ENCODE results near the gene CASP7.
"Not testable (repeated sequence)": the region's sequence is repeated elsewhere in the genome, so short reads cannot be mapped to it uniquely, and the experiment has no call there.

Gene CASP7

DNA sequence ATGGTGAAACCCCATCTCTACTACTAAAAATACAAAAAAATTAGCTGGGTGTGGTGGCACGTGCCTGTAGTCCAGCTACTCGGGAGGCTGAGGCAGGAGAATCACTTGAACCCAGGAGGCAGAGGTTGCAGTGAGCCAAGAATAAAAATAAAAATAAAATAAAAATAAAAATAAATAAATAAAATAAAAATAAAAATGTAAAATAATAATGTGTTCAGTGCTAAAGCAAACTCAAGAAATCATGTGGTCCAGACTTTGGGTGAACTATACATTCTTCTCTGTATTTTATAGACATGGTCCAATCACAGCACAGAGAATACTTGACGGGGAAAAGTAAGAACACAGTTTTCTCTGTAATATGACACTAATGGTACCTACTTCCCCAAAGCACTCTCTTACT, 27.3 kb upstream of the CASP7 start:
- H3K27me3 ChIP-seq (replicated peaks in 2 of 5; ENCODE audit: control insufficient read depth in 4 of 5, insufficient read depth in 5 of 5, low read length in 4 of 5); CTCF ChIA-PET; H3K4me3 ChIP-seq (ENCODE audit: control insufficient read depth in 1 of 7, extremely low read depth in 1 of 7, insufficient read depth in 4 of 7, low read depth in 2 of 7, low read length in 6 of 7); H3K9me3 ChIP-seq (ENCODE audit: control extremely low read depth in 1 of 5, control insufficient read depth in 4 of 5, insufficient read depth in 2 of 5, low read depth in 1 of 5, low read length in 4 of 5); DNase-seq; H3K36me3 ChIP-seq (ENCODE audit: control insufficient read depth in 4 of 4, insufficient read depth in 4 of 4, low read length in 3 of 4); H3K4me1 ChIP-seq (ENCODE audit: control extremely low read depth in 1 of 4, control insufficient read depth in 4 of 4, insufficient read depth in 4 of 4, low read length in 3 of 4); H3K27ac ChIP-seq (ENCODE audit: insufficient read depth in 1 of 2, low read depth in 1 of 2, low read length in 2 of 2, poor library complexity in 1 of 2, severe bottlenecking in 2 of 2); POLR2A ChIA-PET: not testable (repeated sequence)
- WGBS (ENCODE audit: insufficient coverage) = no CpG with 5 or more reads among the region's 3 CpGs

DNA sequence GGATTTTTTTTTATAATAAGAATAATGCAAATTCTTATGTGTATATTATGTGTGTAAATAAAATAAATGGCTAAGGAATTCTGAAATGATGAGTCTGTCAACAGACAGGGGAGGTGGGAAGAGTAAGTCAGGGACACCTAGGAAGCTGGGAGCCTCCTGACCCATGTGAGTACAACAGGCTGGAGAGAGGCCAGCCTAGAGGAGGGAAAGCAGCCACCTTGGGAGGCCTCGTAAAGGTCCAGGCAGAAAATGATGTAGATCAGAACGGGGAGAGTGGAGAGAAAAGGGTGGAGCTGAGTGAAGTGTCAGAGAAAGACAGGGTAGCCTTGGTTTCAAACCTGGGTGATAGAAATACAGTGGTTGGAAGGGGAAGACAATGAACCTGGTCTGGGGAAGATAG, 22.8 kb upstream of the CASP7 start:
- H3K4me1 ChIP-seq (ENCODE audit: control extremely low read depth in 1 of 4, control insufficient read depth in 4 of 4, insufficient read depth in 4 of 4, low read length in 3 of 4) = no peaks in the 10 kb centered on the region
- peaks cover 0 to 4% (median 0%) of the 10 kb centered on the region in 5 experiments for H3K27me3 ChIP-seq (replicated peaks in 2 of 5; ENCODE audit: control insufficient read depth in 4 of 5, insufficient read depth in 5 of 5, low read length in 4 of 5)
- ChIA-PET POLR2A (no interaction called here), CTCF (no interaction called here)
- H3K4me3 ChIP-seq (ENCODE audit: control insufficient read depth in 1 of 7, extremely low read depth in 1 of 7, insufficient read depth in 4 of 7, low read depth in 2 of 7, low read length in 6 of 7) = no peak overlapping the region
- H3K9me3 ChIP-seq (ENCODE audit: control extremely low read depth in 1 of 5, control insufficient read depth in 4 of 5, insufficient read depth in 2 of 5, low read depth in 1 of 5, low read length in 4 of 5) = no peaks in the 10 kb centered on the region
- WGBS (ENCODE audit: insufficient coverage) = 79% methylated on average over 2 of the region's 2 CpGs
- no peaks in the 10 kb centered on the region for H3K36me3 ChIP-seq (ENCODE audit: control insufficient read depth in 4 of 4, insufficient read depth in 4 of 4, low read length in 3 of 4)
- no peak for DNase-seq
- no peak overlapping the region for H3K27ac ChIP-seq (ENCODE audit: insufficient read depth in 1 of 2, low read depth in 1 of 2, low read length in 2 of 2, poor library complexity in 1 of 2, severe bottlenecking in 2 of 2)

DNA sequence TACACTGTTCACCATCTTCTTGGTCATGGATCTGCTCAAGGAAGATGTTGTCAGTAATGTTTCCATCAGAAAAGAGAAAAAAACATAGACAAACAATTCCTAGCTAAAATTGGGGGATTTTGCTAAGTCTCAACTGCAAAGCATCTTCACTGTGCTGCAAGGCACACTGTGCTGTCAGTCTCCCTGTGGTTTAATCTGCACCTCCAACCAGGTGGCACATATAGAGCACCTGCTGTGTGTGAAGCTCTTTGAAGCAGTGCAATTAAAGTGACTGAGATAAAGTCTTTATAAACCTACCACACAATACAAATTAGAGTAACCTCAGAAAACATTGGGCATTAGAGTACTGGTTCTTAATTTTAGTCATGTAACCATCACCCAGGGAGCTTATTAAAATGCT, 22.2 kb upstream of the CASP7 start:
- Histone ChIP-seq H3K27ac (ENCODE audit: insufficient read depth in 1 of 2, low read depth in 1 of 2, low read length in 2 of 2, poor library complexity in 1 of 2, severe bottlenecking in 2 of 2) (no peak overlapping the region), H3K9me3 (ENCODE audit: control extremely low read depth in 1 of 5, control insufficient read depth in 4 of 5, insufficient read depth in 2 of 5, low read depth in 1 of 5, low read length in 4 of 5) (no peaks in the 10 kb centered on the region), H3K27me3 (replicated peaks in 2 of 5; ENCODE audit: control insufficient read depth in 4 of 5, insufficient read depth in 5 of 5, low read length in 4 of 5) (peaks cover 0 to 4% (median 0%) of the 10 kb centered on the region in 5 experiments), H3K4me3 (ENCODE audit: control insufficient read depth in 1 of 7, extremely low read depth in 1 of 7, insufficient read depth in 4 of 7, low read depth in 2 of 7, low read length in 6 of 7) (no peak overlapping the region), H3K36me3 (ENCODE audit: control insufficient read depth in 4 of 4, insufficient read depth in 4 of 4, low read length in 3 of 4) (no peaks in the 10 kb centered on the region), H3K4me1 (ENCODE audit: control extremely low read depth in 1 of 4, control insufficient read depth in 4 of 4, insufficient read depth in 4 of 4, low read length in 3 of 4) (no peaks in the 10 kb centered on the region)
- ChIA-PET POLR2A (no interaction called here), CTCF (no interaction called here)
- DNase-seq = no peak

DNA sequence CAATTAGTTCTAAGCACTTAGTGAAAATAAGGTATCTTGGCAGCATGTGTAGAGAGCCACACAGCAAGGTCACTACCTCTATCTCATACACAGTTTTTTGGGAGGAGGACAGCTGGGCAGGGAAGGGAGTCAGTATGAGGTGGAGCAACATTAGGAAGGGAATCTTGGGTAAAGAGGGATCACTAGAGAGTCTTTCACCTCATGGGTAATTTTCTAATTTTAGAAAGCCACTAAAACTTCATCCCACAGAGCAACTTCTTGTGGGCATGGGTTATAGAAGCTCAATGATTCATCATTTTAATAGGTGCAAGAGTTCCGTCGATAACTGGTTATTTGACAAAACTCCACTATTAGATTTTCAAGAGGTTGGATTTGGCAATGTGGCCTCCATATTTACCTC, 18.4 kb upstream of the CASP7 start:
- POLR2A ChIA-PET = no interaction called here

DNA sequence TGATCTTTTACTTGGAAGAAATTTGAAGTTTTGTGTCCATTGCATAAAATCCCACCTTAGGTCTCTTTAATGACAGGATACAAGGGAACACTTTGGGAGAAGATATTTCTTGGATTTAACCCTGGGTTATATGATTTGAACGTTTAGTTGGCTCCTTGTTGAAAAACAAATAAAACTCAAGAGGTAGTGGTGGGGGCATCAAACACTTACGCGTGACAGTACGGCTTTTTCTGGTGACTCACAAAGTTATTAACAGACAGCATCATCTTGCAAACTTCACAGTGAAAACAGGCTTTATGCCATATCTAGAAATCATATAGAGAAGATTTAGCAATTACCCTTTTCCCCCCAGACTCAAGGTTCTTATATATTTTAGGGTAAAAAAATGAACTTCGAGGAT, 16.6 kb upstream of the CASP7 start:
- POLR2A ChIA-PET = no interaction called here
- CTCF ChIA-PET = no interaction called here
- Histone ChIP-seq H3K27ac (ENCODE audit: insufficient read depth in 1 of 2, low read depth in 1 of 2, low read length in 2 of 2, poor library complexity in 1 of 2, severe bottlenecking in 2 of 2) (no peak overlapping the region), H3K36me3 (ENCODE audit: control insufficient read depth in 4 of 4, insufficient read depth in 4 of 4, low read length in 3 of 4) (no peaks in the 10 kb centered on the region), H3K9me3 (ENCODE audit: control extremely low read depth in 1 of 5, control insufficient read depth in 4 of 5, insufficient read depth in 2 of 5, low read depth in 1 of 5, low read length in 4 of 5) (no peaks in the 10 kb centered on the region), H3K4me3 (ENCODE audit: control insufficient read depth in 1 of 7, extremely low read depth in 1 of 7, insufficient read depth in 4 of 7, low read depth in 2 of 7, low read length in 6 of 7) (no peak overlapping the region), H3K4me1 (ENCODE audit: control extremely low read depth in 1 of 4, control insufficient read depth in 4 of 4, insufficient read depth in 4 of 4, low read length in 3 of 4) (peaks cover 0 to 5% (median 0%) of the 10 kb centered on the region in 4 experiments), H3K27me3 (replicated peaks in 2 of 5; ENCODE audit: control insufficient read depth in 4 of 5, insufficient read depth in 5 of 5, low read length in 4 of 5) (peaks cover 0 to under 1% (median 0%) of the 10 kb centered on the region in 5 experiments)
- no peak for DNase-seq
- WGBS (ENCODE audit: insufficient coverage) = 90% methylated on average over 2 of the region's 5 CpGs

More for the DNA sequence above, 18.4 kb upstream of the CASP7 start:
- DNase-seq = no peak
- 100% methylated on average over 2 of the region's 2 CpGs for WGBS (ENCODE audit: insufficient coverage)
- H3K4me1 ChIP-seq (ENCODE audit: control extremely low read depth in 1 of 4, control insufficient read depth in 4 of 4, insufficient read depth in 4 of 4, low read length in 3 of 4) = no peaks in the 10 kb centered on the region
- H3K36me3 ChIP-seq (ENCODE audit: control insufficient read depth in 4 of 4, insufficient read depth in 4 of 4, low read length in 3 of 4) = no peaks in the 10 kb centered on the region
- H3K4me3 ChIP-seq (ENCODE audit: control insufficient read depth in 1 of 7, extremely low read depth in 1 of 7, insufficient read depth in 4 of 7, low read depth in 2 of 7, low read length in 6 of 7) = no peak overlapping the region
- H3K27me3 ChIP-seq (replicated peaks in 2 of 5; ENCODE audit: control insufficient read depth in 4 of 5, insufficient read depth in 5 of 5, low read length in 4 of 5) = peaks cover 0 to 2% (median 0%) of the 10 kb centered on the region in 5 experiments
- no peaks in the 10 kb centered on the region for H3K9me3 ChIP-seq (ENCODE audit: control extremely low read depth in 1 of 5, control insufficient read depth in 4 of 5, insufficient read depth in 2 of 5, low read depth in 1 of 5, low read length in 4 of 5)
- H3K27ac ChIP-seq (ENCODE audit: insufficient read depth in 1 of 2, low read depth in 1 of 2, low read length in 2 of 2, poor library complexity in 1 of 2, severe bottlenecking in 2 of 2) = no peak overlapping the region
- CTCF ChIA-PET = interaction anchor here (1.1 kb wide), 1 partner anchor 18 kb away, joined by 3 read pairs; no protein-coding TSS in a partner anchor

DNA sequence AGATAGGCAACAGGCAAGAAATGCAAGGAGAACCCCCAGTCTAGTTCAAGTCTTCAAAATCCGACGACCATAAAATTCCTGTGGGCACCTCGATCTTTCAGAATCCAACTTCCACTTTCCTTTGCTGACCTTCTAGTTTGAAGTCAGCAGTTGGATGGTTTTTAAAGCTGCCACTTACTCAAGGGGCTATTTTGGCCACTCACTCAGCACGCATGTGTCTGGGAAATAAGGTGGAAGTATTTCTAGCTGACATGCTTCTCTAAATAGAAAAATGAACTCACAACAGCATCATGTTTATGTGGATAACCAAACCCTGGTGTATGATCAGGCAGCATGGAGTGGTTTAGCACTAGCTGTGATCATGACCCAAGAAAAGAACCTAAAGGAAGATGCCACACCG, 15.8 kb upstream of the CASP7 start, which contains the start of gene NRAP:
Gene NRAP, minus strand, starts transcription at position 134 of the 400 bp plus-strand sequence. CDS start 159 bp downstream, outside the sequence.
- ChIA-PET POLR2A (no interaction called here), CTCF (no interaction called here)
- 80% methylated on average over 3 of the region's 5 CpGs for WGBS (ENCODE audit: insufficient coverage)
- Histone ChIP-seq H3K27ac (ENCODE audit: insufficient read depth in 1 of 2, low read depth in 1 of 2, low read length in 2 of 2, poor library complexity in 1 of 2, severe bottlenecking in 2 of 2) (no peak within 1 kb of the TSS), H3K27me3 (replicated peaks in 2 of 5; ENCODE audit: control insufficient read depth in 4 of 5, insufficient read depth in 5 of 5, low read length in 4 of 5) (no peaks in the 10 kb centered on the region), H3K4me1 (ENCODE audit: control extremely low read depth in 1 of 4, control insufficient read depth in 4 of 4, insufficient read depth in 4 of 4, low read length in 3 of 4) (peaks cover 0 to 5% (median 0%) of the 10 kb centered on the region in 4 experiments), H3K4me3 (ENCODE audit: control insufficient read depth in 1 of 7, extremely low read depth in 1 of 7, insufficient read depth in 4 of 7, low read depth in 2 of 7, low read length in 6 of 7) (no peak within 1 kb of the TSS), H3K9me3 (ENCODE audit: control extremely low read depth in 1 of 5, control insufficient read depth in 4 of 5, insufficient read depth in 2 of 5, low read depth in 1 of 5, low read length in 4 of 5) (no peaks in the 10 kb centered on the region), H3K36me3 (ENCODE audit: control insufficient read depth in 4 of 4, insufficient read depth in 4 of 4, low read length in 3 of 4) (no peaks in the 10 kb centered on the region)
- no peak for DNase-seq

DNA sequence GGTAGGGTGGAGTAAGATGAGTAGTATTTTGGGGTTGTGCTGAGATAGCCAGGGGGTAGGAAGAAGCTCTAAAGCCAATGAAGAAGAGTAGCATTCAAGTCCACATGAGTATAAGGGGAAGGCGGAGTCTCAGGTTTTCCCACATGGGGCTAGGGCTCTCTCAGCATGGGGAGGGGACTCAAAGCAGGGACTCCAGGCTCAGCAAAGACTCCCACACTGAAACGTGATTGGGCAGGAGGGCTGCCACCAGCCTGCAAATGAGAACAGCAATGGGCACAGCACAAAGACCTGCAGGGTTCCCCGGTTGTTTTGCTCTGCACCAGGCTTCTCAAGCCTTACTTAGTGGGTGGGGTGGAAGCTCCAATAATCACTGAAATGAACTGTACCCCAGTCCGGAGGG, 14.4 kb upstream of the CASP7 start:
- H3K4me3 ChIP-seq (ENCODE audit: control insufficient read depth in 1 of 7, extremely low read depth in 1 of 7, insufficient read depth in 4 of 7, low read depth in 2 of 7, low read length in 6 of 7) = no peak overlapping the region
- H3K27me3 ChIP-seq (replicated peaks in 2 of 5; ENCODE audit: control insufficient read depth in 4 of 5, insufficient read depth in 5 of 5, low read length in 4 of 5) = no peaks in the 10 kb centered on the region
- H3K9me3 ChIP-seq (ENCODE audit: control extremely low read depth in 1 of 5, control insufficient read depth in 4 of 5, insufficient read depth in 2 of 5, low read depth in 1 of 5, low read length in 4 of 5) = peaks cover 0 to 2% (median 1%) of the 10 kb centered on the region in 5 experiments
- no peaks in the 10 kb centered on the region for H3K36me3 ChIP-seq (ENCODE audit: control insufficient read depth in 4 of 4, insufficient read depth in 4 of 4, low read length in 3 of 4)
- CTCF ChIA-PET = no interaction called here
- POLR2A ChIA-PET = no interaction called here
- WGBS (ENCODE audit: insufficient coverage) = 100% methylated on average over 3 of the region's 4 CpGs
- no peak overlapping the region for H3K27ac ChIP-seq (ENCODE audit: insufficient read depth in 1 of 2, low read depth in 1 of 2, low read length in 2 of 2, poor library complexity in 1 of 2, severe bottlenecking in 2 of 2)
- H3K4me1 ChIP-seq (ENCODE audit: control extremely low read depth in 1 of 4, control insufficient read depth in 4 of 4, insufficient read depth in 4 of 4, low read length in 3 of 4) = peaks cover 0 to 5% (median 0%) of the 10 kb centered on the region in 4 experiments
- no peak for DNase-seq
